Kidney tubule cell (primary cell): ENCODE data around the gene COPA.

Experiments used
- DNase-seq: peaks from one replicate; pipeline ENCODE4 v3.0.0-alpha.2; 2018; ENCODE audit warnings: low spot score

The COPA gene

DNA sequence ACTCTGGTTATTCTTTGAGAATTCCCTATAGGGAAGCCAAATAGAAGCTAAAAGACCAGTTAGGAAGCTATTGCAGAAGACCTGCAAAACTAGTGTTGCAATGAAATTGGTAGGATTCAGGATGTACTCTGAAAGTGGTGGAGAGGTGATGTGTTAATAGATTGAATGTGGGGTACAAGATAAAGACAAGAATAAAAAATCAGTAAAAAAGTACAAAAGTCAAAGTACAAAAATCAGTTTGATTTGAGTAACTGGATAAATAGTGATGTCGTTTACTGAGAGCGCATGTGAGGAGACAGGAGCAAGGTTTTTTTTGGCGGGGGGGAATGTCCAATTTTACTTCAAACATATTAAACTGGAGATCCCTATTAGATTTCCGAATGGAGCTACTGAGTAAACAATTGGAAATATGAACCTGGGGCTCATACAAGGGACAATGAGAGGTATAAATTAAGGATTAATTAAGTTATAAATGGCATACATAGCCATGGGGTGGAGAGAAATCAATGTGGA, 78.2 kb downstream of the COPA start:
- no peak for DNase-seq

DNA sequence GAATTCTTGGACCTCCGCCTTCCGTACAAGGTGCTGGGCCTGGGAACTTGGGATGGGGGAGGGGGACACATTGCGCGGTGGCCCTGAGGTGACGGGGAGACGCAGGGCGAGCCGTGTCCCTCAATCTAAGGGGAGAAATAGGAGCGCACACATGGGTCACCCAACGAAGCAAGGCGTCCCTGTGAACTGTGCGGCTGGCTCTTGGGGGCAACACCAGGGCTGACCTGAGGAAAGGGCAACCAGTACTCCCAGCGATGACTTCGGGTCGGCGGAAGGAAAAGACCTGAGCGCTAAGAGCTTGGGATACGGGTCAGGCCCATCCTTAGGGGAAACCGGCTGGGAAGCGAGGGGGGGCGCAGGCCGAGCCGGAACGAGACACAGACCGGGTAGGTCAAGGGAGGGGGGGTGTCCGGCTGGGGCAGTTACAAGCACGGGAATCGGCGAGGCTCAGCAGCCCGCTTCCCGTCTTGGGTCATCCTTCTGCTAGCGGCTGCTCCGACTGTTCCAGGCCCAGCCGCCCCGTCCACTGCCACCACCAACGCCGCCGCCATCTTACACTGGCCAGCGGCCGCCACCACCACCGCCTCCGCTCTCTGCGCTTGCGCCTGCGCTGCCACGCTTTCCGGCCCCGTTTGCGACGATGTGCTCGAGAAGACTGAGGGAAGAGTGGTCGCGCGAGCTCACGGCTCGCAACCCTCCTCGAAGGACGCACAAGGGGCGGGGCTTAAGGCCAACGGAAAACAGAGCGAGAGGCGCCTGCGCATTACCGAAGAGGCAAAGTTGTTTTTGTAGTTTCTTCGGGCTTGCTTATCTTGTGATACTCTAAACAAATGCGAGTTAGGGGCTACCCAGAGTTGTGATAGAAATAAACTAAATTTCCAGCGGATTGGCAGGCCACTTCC, 80.9 kb downstream of the COPA start, which contains the start of gene DCAF8:
Gene DCAF8 (minus strand): TSS at position 657 of the 902 bp plus-strand sequence. CDS start 18,541 bp downstream, outside the sequence.
- peak; percentile 97 for DNase-seq

DNA sequence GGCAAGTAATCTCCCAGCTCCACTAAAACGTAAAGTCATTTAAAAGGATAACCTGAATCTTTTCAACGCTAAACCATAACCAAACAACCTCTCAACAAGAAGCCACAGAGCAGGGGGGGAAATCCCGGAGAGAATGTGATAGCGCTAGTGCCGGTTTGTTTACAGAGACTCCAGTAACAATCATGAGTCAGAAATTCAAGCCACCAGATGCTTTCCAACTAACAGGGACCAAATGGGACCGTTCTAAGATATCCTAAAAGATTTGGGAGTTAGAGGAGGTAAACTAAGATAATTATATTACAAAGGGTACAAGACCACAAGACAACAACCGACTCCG, 81.5 kb downstream of the COPA start:
- DNase-seq, result peak; percentile 80

DNA sequence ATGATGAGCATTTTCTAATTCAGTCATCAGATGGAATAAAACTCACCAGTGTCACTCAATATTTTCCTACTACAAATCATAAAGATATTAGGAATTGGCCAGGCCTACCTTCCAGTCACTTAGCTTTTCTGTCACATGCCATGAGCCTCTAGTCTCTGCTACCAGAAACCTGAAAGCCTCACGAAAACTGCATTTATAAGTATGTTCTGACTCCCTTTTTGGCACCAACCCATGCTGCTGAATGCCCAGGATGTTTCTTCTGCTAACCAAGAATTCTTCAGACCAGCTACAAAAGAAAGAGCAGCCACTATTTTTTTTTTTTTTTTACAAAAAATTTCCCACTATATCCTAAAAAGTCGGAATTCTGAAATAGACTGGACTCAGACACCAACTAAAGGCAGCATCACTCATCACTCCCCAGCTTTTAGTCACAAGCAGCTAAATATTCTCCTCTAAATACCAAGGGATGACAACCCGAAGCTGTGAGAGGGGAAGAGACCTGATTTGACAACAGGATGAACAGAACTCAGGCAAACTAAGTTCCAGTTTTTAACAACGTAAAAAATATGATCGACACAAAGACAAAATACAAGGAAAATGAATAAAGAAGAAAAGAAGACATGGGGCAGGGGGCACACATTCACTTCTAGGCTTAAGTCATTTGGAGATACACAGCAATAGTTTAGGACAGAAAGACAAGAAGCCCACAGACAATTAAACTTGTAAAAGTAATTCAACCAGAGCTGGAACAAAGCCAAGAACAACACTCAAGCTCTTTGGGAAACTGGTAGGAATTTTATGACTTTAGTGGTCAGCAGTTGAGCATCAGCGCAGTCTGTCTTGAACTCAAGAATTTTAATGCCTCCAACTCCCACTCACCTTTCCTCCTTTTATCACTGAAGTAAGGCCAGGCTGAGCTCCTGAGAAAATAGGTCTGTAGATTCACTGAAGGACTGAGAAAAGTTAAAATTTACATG, 82.4 kb downstream of the COPA start:
- DNase-seq, result peak; percentile 82

DNA sequence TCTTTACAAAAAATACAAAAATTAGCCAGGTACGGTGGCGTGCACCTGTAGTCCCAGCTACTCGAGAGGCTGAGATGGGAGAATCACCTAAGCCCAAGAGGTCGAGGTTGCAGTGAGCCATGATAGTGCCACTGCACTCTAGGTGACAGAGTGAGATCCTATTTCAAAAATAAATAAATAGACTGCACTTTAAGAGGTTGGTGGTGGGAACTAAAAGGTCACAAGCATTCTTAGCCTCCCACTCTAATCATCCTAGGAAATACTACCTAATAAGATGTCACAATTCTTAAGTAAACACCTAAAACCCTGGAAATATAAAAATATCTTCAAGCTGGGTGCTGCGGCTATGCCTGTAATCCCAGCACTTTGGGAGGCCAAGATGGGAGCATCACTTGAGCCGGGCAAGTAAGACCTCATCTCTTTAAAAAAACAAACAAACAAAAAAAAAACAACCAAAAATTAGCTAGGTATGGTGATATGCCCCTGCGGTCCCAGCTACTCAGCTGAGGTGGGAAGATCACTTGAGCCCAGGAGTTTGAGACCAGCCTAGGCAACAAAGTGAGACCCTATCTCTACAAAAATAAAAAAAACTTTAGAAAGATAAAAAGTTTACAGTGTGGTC, 84.8 kb downstream of the COPA start:
- no peak for DNase-seq

DNA sequence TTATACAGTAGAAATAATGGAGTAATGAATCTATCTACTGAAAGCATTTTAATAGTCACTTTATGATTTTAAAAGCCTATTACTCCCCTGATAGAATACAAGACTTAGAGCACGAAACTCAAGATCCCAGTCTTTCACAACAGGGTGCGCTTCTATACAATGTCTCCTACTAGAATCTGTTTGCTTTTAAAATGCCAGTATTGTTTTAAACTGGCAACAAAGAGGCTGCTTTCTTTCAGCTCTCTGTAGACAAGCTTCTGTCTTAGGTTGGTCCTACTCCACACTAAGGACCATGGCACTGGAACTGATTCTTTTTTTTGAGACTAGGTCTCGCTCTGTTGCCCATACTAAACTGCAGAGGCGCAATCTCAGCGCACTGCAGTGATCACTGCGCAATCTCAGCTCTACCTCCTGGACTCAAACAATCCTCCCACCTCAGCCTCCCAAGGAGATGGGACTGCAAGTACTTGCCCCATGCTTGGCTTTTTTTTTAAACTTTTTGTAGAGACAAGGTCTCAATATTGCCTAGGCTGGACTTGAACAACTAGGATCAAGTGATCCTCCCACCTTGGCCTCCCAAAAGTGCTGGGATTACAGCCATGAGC, 85.5 kb downstream of the COPA start:
- no peak for DNase-seq

DNA sequence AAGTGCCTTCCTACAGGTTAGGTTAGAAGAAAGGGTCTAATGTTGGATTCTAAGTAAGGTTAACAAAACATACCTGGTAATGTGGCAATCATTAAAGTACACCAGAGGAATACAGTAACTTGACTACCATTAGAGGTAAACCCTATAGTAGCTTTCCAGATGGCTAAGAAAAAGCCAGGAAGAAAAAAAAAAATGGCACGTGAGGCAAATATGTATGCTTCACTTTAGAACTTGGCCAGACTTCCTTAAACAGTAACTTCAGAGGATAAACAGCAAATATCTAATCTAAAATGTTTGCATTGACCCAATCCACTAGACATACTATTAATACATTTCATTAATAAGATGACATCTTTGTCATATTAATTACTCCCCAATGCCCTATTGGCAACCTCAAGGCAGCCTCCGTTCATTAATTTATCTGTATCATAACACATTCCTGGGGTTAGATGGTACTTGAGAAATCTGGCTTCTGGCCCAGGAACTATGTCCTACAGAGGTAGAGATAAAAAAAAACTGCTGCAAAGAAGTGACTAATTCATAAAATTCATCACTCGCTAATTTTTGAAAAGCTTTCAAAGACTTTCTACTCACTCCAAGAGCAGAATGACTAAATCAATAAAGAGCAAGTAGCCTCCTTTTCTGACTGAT, 86.5 kb downstream of the COPA start:
- peak; percentile 68 for DNase-seq

DNA sequence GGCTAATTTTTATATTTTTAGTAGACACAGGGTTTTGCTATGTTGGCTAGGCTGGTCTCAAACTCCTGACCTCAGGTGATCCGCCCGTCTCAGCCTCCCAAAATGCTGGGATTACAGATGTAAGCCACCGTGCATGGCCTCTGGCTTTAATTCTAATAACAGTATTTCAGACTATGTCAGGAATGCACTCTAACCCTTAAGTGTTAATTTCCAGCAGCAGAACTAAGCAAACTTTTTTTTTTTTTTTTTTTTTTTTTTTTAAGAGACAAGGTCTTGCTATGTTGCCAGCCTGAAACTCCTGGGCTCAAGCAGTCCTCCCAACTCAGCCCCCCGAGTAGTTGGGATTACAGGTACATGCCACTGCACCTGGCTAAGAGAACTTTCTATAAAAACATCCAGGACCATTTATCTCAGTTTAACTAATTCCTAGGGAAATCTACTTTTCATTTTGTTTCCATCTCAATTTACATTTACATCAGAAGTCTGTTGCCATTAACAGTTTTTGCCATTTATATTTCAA, 87.2 kb downstream of the COPA start:
- DNase-seq, result no peak

DNA sequence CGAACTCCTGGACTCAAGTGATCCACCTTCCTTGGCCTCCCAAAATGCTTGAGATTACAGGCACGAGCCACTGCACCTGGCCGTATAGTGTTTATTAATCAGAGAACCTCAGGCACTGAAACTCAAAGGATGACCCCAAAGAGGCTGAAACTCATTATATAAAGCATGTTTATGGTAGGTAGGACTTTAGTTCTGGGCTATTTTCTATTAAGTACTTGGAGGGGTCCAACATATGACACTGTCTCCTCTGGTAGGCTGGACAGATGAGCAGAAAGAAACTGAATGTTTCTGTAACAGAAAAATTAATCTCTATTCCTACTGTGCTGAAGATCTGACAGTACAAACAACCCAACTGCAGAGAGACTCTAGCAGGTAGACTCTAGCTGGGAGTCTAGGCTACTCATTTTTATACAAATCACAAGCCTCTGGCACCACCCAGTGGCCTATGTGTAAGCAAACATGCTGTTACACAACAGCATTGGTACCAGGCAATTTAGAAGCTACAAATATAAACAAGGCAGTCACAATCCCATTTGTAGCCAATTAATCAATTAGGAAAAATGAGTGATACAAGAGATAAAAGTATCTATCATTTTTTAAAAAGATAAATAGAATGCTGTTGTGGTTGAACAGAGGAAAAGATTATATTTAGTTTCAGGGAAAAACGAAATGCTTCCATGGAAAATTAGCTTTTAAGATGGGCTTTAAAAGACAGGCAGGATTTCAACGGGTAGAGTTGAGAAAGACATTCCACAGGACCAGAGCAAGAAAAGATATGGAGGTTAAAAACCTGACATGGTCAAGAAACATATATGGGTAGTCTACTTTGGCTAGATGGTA, 91.1 kb downstream of the COPA start:
- DNase-seq, result peak; percentile 78

DNA sequence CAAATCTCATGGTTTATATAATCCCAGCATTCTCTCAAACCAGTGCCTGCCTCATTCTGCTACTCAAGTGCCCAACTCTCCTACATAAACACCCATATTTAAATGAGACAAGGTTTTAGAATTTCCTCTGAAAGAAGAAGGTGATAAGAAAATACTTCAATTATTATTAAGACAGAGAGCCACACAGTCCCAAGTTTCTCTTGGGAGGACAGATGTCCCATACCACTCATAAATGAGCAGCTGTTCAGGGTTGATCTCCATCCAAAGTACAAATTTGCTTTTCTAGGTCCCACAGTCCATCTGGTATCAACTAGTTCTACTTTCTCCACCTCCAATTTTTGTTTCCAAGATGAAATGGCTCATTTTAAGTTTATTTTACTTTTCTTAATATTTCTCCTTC, 92.0 kb downstream of the COPA start:
- no peak for DNase-seq

DNA sequence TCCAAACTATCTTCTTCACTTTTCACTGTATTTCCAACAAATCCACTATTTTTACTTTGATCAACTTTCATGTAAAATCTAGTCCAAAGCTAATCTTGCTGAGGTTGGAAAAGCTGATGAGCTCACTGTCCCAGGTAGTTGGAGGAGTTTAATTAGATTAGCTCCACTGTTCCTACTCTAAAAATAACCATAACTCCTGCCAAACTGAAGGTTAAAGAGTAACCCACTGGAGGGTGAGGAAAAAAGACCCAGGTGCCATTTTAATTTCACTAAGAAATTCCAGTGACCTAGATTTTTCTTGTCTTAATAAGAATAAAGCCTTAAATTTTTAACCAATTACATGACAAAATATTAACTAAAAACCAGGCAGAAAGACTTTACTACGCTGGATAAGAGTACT, 96.0 kb downstream of the COPA start:
- peak; percentile 54 for DNase-seq

DNA sequence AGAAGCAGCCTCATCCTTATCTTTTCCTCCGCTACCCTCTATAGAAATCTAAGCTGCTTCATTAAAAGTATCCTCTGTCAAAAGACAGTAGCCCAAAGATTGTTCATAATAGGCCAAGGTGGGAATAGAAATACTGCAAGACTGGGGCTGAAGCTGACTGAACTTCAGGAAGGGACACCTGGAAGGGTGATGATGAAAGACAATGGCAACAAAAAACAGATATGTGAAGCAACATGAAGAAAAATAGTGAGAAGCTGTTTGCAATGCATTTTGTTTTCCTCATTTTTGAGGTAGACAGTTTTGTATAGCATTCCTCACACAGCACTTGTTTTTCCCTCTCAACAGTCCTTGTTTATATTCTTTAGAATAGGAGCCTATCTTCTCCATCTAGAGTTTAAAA, 97.6 kb downstream of the COPA start:
- DNase-seq, result no peak

DNA sequence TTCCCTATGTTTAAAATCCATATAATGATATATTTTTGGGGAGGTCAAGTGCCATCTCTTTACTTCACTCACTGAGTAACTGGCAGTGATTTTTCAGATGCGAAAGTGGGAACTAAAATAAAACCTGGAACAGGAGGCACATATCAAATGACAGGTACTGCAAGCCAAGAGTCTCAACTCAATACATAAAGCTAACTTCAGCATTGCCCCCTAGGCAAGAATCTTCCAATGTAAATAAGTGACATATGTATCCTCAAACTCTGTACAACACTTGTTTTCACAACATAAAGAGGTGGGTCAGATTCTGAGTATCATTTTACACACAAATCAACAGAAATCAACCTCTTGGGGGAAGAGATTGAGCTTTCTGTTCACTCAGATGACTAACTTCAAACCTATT, 98.8 kb downstream of the COPA start:
- no peak for DNase-seq

DNA sequence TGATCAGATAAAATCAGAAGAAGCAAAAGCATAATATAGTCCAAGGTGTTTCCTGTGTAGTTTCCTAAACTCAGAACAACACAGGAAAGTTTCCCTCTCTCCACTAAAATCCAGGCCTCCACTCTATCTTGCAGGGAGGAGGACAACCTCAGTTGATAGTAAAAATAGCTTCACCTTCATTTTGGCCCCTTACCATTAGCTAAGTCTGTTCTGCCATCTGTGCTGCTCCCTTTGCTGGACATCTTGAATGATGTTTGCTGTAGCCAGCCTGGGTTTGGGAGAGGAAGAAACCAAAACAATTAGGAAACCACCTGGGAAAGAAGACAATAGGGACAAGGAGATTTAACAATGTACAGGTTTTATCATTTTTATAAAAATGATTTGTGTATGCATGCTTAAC, 99.3 kb downstream of the COPA start:
- no peak for DNase-seq

DNA sequence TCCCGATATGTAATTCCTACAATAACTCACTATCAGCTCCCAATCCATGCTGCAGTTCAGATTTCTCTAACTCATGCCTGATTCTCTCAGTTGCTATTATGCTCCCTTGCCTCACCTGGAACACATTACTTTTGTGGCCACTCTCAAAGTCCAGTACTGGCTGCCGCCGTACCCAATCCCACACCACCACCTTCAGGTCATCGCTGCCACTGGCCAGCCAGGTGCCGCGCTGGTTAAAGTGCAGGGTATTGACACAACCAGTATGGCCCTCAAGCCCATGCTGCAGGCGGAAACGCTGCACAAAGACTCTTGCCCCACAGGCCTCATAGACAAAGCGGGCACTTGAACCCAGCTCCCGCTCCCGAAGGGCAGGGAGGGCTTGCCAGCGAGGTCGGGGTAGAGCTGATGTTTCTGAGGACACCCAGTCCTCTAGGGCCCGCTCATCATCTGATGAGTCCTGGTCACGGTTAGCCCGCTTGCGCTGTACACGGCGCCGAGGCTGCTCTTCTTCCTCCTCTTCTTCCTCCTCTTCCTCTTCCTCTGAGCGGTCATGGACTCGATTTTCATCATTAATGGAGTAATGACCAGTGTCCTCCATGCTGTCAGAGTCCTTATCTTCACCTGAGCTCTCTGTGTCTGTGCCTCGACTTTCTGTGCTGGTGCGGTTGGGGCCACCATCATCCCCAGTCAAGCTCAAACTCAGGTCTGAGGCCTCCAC, 103.3 kb downstream of the COPA start:
- DNase-seq, result no peak
